ENCODE results near the gene ADAMTS3.
"Not testable (repeated sequence)": the region's sequence is repeated elsewhere in the genome, so short reads cannot be mapped to it uniquely, and the experiment has no call there.

The ADAMTS3 gene

DNA sequence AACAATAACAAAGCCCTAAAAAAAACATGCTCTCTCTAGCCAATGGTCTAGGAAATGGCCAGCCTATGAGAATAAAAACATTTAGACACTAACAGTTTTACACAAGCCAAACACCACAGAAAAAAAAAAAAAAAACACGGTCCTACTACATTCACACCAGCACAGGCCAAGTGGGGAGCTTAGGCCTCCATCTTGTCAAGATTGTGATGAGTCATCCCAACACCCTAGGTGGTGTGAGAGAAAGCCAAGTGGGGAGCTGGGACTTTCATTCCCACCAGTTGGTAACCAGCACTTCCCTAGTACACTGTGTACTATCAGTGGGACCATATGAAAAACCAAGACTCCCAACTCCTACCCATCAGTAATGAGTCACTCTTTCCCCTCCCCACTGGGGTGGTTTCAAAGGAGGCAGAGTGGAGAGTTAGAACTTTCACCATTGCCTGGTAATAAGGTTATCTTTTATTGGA is 95.6 kb downstream of the ADAMTS3 start:
- DNase-seq (ENCODE audit: low read depth in 2 of 2, low spot score in 1 of 2) = no peak

DNA sequence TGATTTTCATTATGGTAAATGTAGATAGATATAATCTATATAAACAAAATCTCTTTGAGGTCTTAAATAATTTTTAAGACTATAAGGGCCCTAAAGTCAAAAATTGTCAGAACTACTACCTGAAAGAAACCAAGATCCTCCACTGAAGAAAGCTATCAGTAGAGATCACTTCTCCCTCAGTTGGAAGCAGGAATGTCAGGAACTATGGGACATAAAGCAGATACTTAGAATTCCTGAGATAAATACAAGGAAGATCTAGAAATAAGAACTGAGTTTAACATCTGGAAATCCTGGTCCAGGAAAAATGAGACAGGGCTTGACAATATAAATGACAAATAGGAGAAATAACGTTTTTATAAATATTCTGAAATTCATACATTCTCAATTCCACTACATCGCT is 97.2 kb downstream of the ADAMTS3 start:
- no peak for DNase-seq (ENCODE audit: low read depth in 2 of 2, low spot score in 1 of 2)

DNA sequence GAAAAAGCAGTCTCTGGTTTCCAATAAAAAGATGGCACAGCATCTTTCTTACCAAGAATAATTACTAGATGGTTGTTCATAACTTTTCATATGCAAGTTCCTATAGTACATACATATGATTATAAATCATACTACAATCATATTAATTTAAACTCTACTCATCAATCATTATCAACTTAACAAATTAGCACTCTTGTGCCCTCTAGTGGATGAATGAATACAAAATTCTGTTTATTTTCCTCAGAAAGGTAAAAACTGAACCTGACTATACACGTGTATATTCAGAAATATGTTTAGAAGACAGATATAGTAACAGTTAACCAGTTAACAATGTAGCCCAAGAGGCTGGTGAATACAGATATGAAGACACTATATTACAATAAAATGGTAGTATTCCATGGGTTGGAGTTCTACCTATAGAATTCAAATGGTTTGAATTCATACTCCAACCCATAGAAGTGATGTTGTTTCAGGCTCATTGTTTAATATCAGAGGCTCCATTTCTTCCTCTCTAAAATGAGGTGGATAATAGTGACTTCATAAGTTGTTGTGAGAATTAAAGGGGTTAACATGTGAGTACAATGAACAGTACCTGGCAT is 100.0 kb downstream of the ADAMTS3 start:
- DNase-seq (ENCODE audit: low read depth in 2 of 2, low spot score in 1 of 2) = no peak

DNA sequence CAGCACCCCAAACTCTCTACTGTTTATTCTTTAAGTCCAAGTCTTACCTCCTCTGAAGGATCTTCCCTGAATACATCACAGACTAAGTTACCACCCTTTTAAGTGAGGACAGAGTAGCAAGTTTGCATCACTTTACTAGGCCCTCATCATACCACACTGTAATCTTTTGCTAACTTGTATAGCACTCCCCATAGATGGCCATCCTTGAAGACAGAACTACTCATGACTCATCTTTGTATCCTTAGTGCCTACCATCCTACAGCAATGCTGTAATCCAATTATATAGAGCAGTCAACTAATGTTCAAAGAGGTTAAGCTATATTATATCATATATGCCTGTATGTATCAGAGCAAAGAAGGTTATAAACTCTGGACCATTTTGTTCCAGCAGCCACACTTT is 101.4 kb downstream of the ADAMTS3 start:
- no peak for DNase-seq (ENCODE audit: low read depth in 2 of 2, low spot score in 1 of 2)

DNA sequence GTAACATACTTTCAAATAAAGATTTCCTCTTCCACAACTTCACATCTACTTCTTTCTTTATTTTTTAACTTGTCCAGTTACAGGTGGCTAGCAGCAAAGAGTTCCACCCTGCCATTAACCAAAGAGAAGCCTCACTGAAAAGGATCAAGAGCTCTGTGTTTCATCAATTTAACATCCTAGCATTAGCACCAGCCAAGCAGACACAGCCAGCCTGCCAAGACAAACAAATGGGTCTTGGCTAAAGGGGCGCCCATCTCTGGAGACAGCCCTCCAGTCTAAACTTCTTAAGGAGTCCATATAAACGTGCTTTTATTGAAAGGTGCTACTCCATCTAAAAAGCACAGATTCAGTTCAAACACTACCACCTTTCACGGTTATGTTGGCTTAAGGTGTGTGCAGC is 105.3 kb downstream of the ADAMTS3 start:
- no peak for DNase-seq (ENCODE audit: low read depth in 2 of 2, low spot score in 1 of 2)

DNA sequence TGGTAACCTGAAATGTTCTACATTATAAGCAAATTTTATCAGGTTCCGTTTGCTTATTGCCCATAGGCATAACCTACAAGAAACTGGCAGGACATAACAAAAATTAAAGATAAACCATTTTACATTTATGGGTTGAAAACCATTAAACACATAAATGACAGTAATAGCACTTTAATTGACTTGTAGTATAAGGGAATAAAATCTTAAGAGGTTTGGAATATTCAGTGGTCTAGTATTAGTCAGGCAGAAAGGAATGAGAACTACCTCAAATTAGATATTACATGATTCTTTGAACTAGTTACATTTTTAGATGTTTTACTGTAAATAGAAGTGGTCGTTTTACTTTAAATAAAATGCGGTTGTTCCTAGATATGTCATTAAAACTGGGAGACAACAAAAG is 111.9 kb downstream of the ADAMTS3 start:
- DNase-seq (ENCODE audit: low read depth in 2 of 2, low spot score in 1 of 2) = no peak

DNA sequence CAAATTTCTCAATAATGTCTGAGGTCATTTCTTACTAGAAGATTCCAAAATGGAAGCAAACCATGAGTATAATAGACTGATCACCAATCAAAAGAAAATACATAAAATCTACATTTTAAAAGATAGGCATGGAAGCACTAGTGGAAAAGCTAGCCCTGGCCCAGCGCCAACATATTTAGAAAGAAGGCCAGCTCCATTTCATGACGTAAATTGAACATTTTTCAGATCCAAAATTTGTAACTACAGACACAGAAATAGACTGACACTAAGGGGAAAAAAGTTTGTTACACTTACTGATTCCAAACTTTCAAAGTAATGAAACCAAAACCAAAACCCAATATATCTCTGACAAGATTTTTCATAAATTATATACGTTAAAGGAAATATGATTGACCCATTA is 117.7 kb downstream of the ADAMTS3 start:
- no peak for DNase-seq (ENCODE audit: low read depth in 2 of 2, low spot score in 1 of 2)

DNA sequence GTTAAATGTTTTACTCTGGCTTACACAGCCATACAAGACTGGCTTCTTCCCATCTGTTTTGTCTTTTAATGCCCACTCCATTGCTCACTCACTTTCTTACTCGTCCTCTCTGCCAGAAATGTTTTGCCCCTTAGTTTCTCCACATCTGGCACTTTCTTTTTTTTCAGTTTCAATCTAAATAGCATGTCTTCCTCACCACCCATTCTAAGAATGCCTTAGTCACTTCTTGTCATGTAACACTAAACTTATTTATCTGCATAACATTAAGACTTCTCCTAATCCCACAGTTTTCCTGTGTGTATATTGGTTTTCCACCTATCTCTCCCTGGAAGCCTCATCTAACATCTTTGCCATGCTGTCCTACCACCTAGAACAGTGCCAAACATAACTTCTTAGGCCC is 119.3 kb downstream of the ADAMTS3 start:
- no peak for DNase-seq (ENCODE audit: low read depth in 2 of 2, low spot score in 1 of 2)

DNA sequence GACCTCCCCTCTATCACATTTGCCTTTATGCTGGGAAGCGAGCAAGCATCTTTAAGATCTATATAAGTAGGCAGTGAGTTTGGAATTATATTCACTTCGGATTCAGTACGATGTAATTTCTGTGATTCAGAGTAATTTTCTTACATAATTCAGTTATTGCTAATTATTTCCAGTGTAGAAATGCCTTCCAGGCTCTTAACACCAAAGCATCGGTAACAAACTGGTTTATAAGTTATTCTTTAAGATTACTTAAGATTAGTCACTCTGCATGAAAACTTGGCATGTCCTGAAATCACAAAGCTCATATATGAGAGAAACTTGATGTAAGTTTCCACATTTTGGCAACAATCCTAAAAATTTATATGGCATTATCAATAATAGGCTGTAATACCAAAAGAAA is 120.8 kb downstream of the ADAMTS3 start:
- no peak for DNase-seq (ENCODE audit: low read depth in 2 of 2, low spot score in 1 of 2)

DNA sequence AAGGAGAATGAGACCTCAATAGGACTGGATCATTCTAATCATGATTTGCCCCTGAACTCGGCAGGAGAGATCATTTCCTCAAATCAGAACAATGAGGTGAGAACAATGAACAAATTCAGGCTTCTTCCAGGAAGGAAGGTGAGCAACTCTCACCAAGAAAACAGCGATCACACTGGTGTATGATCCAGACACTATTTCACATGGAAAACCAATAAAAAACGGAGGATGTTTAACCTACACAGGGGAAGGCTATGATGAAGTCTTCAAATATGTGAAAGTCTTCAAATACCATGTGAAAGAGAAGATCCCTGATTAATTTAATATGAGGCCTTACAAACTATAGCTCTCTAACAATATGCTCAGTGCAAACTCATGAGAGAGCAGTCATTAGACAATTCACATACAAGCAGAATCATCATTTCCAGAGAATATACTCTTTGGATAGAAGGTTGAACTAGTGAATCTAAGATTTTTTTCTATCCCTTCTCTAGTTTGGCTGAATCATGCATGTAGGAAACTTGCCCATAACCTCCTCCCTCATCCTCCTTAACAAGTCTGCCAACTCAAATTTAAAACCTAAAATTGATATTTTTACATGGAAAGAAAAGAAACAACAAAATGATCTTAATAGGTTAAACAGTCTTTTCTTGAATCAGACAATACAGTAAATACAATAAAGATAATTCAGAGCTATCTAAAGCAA is 122.5 kb downstream of the ADAMTS3 start:
- no peak for DNase-seq (ENCODE audit: low read depth in 2 of 2, low spot score in 1 of 2)

DNA sequence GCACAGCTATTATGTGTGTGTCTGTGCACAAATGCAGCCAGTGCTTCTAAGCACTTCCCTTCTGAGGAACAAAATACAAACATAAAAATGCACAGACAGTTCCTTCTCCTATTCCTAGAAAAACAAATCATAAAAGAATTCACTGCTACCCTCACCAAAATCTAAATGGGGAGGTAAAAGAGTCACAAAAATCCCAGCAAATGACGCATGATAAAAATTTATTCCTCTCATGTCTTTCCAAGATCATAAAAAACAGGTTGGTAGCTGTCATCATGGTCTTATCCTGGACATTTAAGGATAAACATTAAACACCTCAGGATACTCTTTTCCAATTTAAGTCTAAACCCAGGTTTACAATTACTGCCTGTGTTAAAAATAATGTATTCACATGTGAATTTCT is 124.9 kb downstream of the ADAMTS3 start:
- no peak for DNase-seq (ENCODE audit: low read depth in 2 of 2, low spot score in 1 of 2)

DNA sequence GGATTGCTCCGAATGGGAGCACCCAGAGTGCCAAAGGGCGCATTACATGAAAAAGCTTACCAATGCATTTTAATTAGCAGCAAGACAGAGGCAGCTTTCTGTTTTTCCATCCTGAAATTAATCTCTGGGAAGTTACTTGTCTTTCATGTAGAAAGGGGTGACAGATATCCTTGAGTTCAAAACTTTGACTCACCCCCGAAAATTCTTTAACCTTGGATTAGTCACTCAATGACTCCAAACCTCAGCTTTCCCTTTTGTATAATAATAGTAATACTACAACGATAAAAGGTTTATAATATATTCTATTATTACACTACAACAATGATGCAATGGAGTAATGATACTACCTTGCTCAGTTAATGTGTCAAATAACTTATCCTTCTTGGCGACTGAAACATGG is 126.3 kb downstream of the ADAMTS3 start:
- DNase-seq (ENCODE audit: low read depth in 2 of 2, low spot score in 1 of 2) = no peak

DNA sequence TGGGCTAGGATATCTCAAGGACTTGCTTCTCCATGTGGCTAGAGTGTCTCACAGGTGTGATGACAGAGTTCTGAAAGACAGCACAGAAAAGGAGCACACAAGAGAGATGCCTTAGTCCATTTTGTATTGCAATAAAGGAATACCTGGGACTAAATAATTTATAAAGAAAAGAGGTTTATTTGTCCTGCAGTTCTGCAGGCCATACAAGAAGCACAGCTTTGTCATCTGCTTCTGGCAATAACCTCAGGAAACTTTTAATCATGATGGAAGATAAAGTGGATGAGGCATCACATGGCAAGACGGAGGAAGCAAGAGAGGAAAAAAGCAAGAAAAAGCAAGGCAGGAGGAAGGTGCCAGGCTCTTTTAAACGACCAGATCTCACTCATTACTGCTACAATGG is 126.9 kb downstream of the ADAMTS3 start:
- DNase-seq (ENCODE audit: low read depth in 2 of 2, low spot score in 1 of 2) = no peak

DNA sequence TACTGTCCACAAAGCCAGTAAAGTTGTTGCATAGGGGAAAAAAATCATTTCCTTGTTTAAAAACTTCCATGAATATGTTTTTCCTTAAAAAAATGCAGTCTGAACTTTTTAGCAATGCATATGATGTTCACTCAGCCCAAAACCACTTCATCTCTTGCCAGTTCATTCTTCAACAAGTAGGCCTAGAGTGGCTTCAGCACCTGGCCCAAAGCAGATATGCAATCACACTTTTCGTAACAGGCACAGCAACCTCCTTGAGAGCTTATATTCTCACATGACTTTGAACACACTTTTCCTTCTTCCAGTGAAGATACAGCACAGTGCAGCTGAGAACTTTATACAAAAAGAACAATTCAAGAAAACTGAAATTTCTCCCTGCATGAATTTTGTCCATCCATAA is 128.6 kb downstream of the ADAMTS3 start:
- no peak for DNase-seq (ENCODE audit: low read depth in 2 of 2, low spot score in 1 of 2)

DNA sequence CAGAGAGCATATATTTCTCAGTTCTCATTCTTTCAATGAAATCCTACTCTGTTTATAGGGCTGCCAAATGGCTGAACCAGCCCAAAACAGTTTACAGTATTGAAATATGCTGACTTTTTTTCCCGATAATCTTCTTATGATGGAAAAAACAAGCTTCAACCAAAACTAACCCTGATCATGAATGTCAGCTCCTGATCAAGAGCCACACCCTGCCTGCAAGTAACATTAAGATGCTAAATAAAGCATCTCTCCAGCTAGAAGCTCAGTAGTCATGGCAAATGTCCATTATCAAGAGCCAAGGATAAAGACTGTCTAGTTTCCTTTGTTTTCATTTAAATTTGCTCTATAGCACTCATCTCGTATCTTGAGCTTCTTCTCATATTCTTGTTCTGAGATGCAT is 136.0 kb downstream of the ADAMTS3 start:
- no peak for DNase-seq (ENCODE audit: low read depth in 2 of 2, low spot score in 1 of 2)

DNA sequence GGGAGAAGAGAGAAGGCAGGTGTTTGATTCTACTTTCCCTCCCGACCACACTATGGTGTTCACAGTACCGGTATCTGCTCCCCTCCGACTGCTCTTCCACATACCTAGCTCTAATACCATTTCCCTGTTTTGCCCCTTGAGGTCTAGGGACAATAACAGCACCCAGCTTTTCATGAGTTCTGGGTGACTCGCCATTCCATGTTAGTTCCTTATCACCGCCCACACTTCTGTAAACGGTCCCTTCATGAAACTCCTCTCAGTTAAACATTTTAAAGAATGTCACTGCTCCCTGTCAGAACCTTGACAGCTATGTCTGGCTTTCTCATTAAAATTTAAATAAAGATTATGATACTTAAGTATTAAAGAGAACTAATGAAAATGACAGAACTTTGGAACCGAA is 136.7 kb downstream of the ADAMTS3 start:
- DNase-seq (ENCODE audit: low read depth in 2 of 2, low spot score in 1 of 2) = no peak

DNA sequence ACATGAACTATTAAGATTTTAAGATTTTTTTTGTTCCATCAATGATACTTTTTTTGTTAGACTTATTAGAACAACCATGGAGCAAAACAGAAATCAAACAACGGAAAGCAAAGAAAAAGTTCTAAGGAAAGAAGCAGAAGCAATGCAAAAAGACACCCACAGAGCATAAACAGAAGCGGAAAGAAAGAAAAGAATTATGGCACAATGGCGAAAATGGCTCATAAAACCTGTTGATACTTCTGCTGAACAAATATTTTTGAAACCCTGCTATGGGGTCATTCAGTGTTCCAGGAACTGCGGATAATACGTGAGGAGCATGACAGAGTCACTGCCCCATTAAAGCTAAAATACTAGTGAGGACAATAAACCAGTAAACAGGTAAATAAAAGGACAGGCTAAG is 138.0 kb downstream of the ADAMTS3 start:
- no peak for DNase-seq (ENCODE audit: low read depth in 2 of 2, low spot score in 1 of 2)

DNA sequence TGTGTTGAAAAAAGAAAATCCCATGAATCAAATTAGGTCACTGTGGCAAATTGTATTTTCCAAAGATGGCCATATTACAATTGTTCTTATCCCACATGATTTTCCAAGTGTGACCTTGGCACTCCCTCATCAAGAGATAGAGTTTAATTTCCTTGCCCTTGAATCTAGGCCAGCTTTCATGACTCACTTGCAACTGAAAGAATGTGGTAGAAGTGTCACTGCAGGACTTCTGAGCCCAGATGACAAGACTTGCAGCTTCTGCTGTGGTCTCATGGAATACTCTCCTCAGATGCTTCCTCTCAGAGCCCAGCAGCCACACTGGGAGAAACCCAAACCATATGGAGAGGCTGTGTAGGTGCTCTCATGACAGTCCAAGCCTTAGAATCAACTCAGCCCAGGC is 139.0 kb downstream of the ADAMTS3 start:
- no peak for DNase-seq (ENCODE audit: low read depth in 2 of 2, low spot score in 1 of 2)

DNA sequence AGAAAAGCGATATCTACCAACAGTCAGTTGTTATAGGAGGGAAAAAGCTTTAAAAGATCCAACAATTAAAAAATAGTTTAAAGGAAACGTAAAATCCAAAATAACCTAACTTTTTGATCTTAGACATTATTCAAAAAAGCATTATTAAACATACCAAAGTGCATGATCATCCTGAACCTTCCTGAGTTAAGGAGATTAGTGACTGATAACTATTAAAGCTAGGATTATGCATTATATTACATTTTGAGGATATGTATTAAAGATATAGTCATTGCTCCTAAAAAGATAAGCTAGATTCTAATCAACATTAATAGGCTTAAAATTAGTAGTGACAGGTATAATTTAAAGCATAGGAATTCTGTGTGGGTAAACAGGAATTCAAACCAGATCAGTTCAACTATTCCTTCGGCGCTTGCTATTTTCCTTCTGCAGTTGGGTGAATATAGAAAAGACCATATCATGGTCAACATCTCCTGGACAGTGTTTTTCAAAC is 139.6 kb downstream of the ADAMTS3 start:
- no peak for DNase-seq (ENCODE audit: low read depth in 2 of 2, low spot score in 1 of 2)

DNA sequence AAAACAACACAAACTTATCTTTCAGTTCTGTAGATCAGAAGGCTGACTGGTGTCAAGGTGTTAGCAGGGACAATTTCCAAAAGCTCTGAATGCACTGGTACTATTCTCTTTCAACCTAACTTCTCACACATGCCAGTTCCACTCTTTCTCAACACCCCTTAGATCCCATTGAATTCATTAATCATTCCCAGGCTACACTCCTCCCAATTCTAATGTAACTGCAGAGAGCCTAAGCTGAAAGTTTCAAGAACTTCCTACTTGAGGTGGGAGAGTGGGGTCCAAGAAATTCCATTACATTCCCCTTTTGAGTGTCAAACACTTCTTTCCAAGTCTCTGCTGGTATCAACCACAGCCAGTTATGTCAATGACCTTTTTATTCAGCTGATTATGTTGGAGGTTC is 142.0 kb downstream of the ADAMTS3 start:
- no peak for DNase-seq (ENCODE audit: low read depth in 2 of 2, low spot score in 1 of 2)

DNA sequence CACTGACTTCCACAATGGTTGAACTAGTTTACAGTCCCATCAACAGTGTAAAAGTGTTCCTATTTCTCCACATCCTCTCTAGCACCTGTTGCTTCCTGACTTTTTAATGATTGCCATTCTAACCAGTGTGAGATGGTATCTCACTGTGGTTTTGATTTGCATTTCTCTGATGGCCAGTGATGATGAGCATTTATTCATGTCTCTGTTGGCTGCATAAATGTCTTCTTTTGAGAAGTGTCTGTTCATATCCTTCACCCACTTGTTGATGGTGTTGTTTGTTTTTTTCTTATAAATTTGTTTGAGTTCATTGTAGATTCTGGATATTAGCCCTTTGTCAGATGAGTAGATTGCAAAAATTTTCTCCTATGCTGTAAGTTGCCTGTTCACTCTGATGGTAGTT is 143.1 kb downstream of the ADAMTS3 start:
- not testable (repeated sequence) for DNase-seq (ENCODE audit: low read depth in 2 of 2, low spot score in 1 of 2)

DNA sequence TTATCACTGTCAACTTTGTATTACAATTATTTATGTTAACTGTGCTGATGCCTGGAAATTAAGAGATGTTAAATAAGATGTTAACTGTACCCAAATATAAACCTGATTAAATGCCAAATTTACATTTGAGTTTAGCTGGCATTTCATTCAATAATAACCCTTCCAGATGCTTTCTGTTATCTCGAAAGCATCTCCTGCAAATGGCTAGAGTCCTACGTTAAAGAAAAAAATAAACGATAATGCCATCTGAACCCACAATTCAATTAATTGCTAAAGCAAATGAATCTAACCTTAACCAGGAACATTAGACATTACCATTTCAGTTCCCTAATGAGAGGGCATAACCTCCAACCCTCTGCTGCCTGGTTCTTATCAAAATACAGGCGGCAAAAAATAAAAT is 145.0 kb downstream of the ADAMTS3 start:
- no peak for DNase-seq (ENCODE audit: low read depth in 2 of 2, low spot score in 1 of 2)

DNA sequence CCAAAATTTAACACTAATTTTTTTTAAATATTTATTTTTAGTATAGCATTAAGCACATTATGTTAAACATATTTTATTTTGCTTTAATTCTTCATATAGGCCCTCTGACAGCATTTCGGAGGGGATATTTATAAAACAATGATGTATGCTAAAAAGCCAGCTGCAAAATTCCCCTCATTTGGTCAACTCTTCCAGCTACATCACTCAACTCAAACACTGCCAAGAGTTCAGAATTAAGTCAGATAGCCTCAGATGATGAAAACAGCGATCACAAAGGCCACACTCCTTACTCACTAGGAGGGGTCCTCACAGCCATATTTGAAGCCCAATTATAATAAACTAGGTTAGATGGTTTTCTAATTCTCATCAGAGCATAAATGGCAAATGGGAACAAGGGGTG is 146.6 kb downstream of the ADAMTS3 start:
- no peak for DNase-seq (ENCODE audit: low read depth in 2 of 2, low spot score in 1 of 2)
